ENCODE results near the gene SLC23A2.
"Not testable (repeated sequence)": the region's sequence is repeated elsewhere in the genome, so short reads cannot be mapped to it uniquely, and the experiment has no call there.

The SLC23A2 gene

GRCh38 chr20:4894409-4894808 is 106.9 kb downstream of the SLC23A2 start:
- intact Hi-C loops (cut with DNase I), result no loop called here
- DNase-seq, result peak in 1 of 42 donors; percentile 22

GRCh38 chr20:4893709-4894108 is 107.6 kb downstream of the SLC23A2 start:
- intact Hi-C loops (cut with DNase I), result no loop called here

GRCh38 chr20:4891997-4892396 is 109.3 kb downstream of the SLC23A2 start:
- peak in 1 of 42 donors; percentile 29 for DNase-seq
- intact Hi-C loops (cut with DNase I), result no loop called here

More at GRCh38 chr20:4893709-4894108, 107.6 kb downstream of the SLC23A2 start:
- DNase-seq, result peak in 1 of 42 donors; percentile 28

- intact Hi-C loops (cut with DNase I), result no loop called here
- DNase-seq, result peak in 2 of 42 donors; percentile 23 to 28
These were observed 110.0 kb downstream of the SLC23A2 start for GRCh38 chr20:4891190-4891763.

GRCh38 chr20:4889446-4889845 is 111.9 kb downstream of the SLC23A2 start:
- intact Hi-C loops (cut with DNase I), result no loop called here
- peak in 2 of 42 donors; percentile 19 to 26 for DNase-seq

GRCh38 chr20:4887586-4887985 is 113.7 kb downstream of the SLC23A2 start:
- peak in 2 of 42 donors; percentile 8 to 22 for DNase-seq
- intact Hi-C loops (cut with DNase I), result no loop called here

GRCh38 chr20:4886771-4887527 is 114.4 kb downstream of the SLC23A2 start:
- intact Hi-C loops (cut with DNase I), result no loop called here
- peak in 10 of 42 donors; percentile 22 to 56 (median 42) for DNase-seq

- DNase-seq, result peak in 3 of 42 donors; percentile 25 to 44 (median 39)
These were observed 115.4 kb downstream of the SLC23A2 start for GRCh38 chr20:4885877-4886276.

GRCh38 chr20:4883546-4883945 is 117.8 kb downstream of the SLC23A2 start:
- peak in 2 of 42 donors; percentile 39 to 64 for DNase-seq
- intact Hi-C loops (cut with DNase I), result no loop called here

More at GRCh38 chr20:4885877-4886276, 115.4 kb downstream of the SLC23A2 start:
- intact Hi-C loops (cut with DNase I), result no loop called here

- DNase-seq, result peak in 1 of 42 donors; percentile 6
- intact Hi-C loops (cut with DNase I), result no loop called here
These were observed 118.3 kb downstream of the SLC23A2 start for GRCh38 chr20:4883051-4883450.

GRCh38 chr20:4881006-4881730 is 120.1 kb downstream of the SLC23A2 start:
- intact Hi-C loops (cut with DNase I), result no loop called here
- DNase-seq, result peak in 3 of 42 donors; percentile 11 to 44 (median 36)

GRCh38 chr20:4880051-4880450 is 121.3 kb downstream of the SLC23A2 start:
- intact Hi-C loops (cut with DNase I), result no loop called here
- DNase-seq, result peak in 2 of 42 donors; percentile 33 to 42

- peak in 1 of 42 donors; percentile 21 for DNase-seq
- intact Hi-C loops (cut with DNase I), result not testable (repeated sequence)
These were observed 123.2 kb downstream of the SLC23A2 start for GRCh38 chr20:4878099-4878498.

- no peak for DNase-seq
- intact Hi-C loops (cut with DNase I), result no loop called here
These were observed 124.6 kb downstream of the SLC23A2 start for GRCh38 chr20:4876731-4877130.

- intact Hi-C loops (cut with DNase I), result no loop called here
- DNase-seq, result peak in 2 of 42 donors; percentile 1 to 23
These were observed 125.0 kb downstream of the SLC23A2 start for GRCh38 chr20:4876301-4876700.

GRCh38 chr20:4875578-4876067 is 125.7 kb downstream of the SLC23A2 start:
- peak in 3 of 42 donors; percentile 37 to 55 (median 38) for DNase-seq
- intact Hi-C loops (cut with DNase I), result no loop called here

- intact Hi-C loops (cut with DNase I), result no loop called here
- DNase-seq, result peak in 1 of 42 donors; percentile 4
These were observed 127.9 kb downstream of the SLC23A2 start for GRCh38 chr20:4873396-4873795.

GRCh38 chr20:4871486-4871885 is 129.8 kb downstream of the SLC23A2 start:
- DNase-seq, result peak in 2 of 42 donors; percentile 16 to 18
- intact Hi-C loops (cut with DNase I), result no loop called here

GRCh38 chr20:4870906-4871305 is 130.4 kb downstream of the SLC23A2 start:
- peak in 1 of 42 donors; percentile 19 for DNase-seq
- intact Hi-C loops (cut with DNase I), result no loop called here
